Renal cortex interstitium (tissue), 11 donors: Measurements from ENCODE around the gene THRB. TPM values are rescaled to one million over a fixed set of nuclear protein-coding genes. Genes with fewer than 3 reads are reported as not detected.

Experiments used
- DNase-seq, 11 donors: peaks; one replicate each; pipeline ENCODE4 v3.0.0-alpha.2; 2013; ENCODE audit warnings: low read depth in 9 of 11, low spot score in 4 of 11; ENCODE audit errors: extremely low read depth in 1 of 11
- polyA plus RNA-seq, 3 donors: library from polyadenylated mRNA; unstranded; fragments of 120-200 nt; gene quantifications; one replicate each; pipeline ENCODE4 v1.2.1, GENCODE V29; 2013; ENCODE audit not compliant: insufficient read length in 3 of 3

Gene THRB
- polyA plus RNA-seq, 3 donors: 23.3 to 33.9 (median 26.7) TPM

DNA sequence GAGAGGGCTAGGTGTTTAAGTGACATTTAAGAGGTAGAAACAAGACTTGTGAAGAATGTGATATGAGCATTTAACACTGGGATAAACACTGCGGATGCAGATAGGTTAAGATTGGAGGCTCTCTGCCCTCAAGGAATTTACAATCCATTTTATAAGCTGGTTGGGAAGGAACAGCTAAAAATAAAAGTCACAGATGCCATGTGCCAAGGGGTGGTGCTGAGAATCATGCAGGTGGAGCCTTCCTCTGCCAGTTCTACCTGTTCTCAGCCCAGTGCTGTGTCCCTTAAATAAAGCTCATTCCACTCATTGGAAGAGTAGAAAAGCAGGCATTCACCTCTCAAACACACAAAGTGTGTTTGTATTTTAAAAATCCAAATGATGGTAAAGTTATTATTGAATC is 261.9 kb downstream of the THRB start:
- no peak for DNase-seq

DNA sequence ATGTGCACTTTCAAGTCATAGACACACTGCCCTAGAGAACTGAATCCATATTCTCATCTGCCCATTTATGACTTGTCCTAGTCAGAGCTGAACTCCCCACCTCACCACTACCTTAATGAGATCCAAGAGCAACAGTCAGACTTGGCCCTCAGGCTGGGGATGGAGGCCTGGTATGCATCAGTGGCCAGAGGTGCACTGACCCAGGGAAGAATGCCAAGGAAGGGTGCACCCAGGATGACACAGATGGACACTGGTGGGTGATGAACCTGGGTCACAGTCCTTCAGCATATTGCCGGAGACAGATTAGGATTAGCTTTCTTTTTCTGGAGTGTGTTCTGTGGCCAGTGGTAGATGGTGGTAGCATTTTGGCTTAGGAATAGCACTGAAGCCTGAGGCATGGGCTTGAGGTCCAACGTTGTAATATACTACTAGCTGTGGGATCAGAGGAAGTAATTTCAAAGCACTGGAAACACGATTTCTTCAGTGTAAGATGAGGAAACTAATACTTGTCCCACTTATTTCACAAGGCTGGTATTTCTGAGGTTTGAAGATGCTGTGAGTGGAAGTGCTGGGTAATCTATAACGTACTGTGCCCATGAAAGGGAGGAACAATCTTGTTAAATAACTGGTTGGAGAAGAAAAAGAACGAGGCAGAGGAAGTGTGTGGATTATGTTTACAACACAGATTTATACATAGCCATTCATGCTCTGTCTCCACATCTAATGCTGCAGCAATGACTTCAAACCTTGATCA is 265.0 kb downstream of the THRB start:
- DNase-seq: no peak

DNA sequence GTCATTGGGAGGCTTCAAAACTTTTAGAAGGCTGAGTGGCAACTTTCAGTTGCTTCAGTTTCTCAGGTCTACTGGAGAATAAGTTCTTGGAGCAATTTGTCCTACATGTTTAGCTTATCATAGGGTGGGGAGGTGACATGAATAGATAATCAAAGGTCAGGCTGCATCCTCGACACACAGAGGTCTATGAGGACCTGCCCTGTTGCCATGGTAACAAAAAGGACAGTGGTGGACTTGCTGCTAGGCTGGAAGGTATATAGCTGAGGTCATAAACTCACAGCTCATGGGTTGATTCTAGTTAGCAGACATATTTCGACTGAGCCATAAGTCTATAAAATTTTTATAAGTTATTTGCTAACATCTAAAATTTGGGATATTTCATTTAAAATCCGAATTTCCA is 267.0 kb downstream of the THRB start:
- no peak for DNase-seq

DNA sequence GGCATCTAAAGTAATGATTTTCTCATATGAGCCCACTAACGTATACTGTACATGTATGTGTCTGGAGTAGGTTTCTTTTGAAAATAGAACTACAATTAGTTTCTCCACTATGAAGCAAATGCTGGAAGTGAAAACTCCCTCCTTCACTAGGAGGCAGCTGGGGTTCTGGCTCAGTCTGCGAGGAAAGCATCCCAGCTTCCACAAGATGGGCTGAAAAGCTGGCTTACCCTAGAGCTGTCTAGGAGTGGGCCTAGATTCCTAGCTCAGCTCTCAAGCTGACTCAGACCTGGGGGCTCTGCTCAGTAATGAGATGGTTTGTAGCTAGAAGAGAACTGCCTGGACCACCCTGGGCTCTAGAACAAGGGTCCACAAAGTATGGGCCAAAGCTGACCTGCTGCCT is 268.3 kb downstream of the THRB start:
- no peak for DNase-seq

DNA sequence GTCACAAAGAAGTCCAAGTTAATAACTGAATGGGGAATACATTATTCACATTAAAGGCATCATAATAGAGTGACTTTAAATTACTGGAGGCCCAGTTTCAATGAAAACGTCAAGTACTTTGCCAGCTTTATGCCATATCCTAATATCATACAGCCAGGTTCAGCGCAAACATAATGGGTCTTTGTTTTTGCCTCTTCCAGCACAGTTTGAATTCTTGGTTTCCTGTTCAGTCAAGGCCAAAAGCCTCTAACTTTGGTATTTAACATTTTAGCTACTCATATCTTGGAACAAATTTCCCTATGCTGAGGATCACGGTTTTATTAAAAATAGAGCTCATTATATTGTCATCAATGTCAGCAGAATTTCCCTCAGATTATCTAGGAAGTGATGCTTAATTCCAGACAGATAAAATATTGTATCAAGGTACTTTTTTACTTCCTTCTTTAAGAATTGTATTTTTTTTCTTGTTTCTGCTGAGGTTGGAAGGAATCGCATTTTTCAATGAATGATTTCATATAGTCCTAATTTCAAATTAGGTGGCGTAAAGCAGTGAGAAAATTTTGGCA is 269.2 kb downstream of the THRB start:
- DNase-seq: no peak

DNA sequence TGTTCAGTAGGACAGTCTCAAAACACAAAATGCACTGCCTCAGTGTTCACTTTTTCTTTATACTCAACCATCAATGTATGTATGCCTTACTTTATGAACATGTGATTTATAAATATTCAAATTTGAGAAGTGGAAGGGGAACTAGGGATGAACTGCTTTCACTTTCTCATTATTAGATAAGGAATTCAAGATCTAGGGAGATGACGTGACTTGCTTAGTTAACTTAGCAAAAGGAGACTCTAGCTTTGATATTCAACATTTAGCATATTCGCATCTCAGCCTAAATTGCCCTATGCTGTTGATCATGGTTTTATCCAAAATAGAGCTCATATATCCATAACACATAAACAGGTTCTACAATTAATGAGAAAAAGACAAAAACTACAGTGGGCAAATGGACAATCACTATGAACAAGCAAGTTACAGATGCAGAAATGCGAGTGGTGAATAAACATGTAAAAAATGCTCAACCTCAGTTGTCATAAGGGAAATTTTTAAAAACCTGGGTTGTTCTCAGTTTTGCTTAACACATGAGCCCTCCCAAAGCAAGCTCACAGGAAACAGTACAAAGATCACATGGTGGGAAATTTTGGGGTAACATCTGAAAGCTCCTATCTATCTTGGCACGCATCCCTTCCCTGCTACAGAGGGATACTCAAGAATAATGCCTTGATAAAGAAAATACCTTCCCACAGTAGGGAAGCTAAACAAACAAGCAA is 269.8 kb downstream of the THRB start:
- no peak for DNase-seq

DNA sequence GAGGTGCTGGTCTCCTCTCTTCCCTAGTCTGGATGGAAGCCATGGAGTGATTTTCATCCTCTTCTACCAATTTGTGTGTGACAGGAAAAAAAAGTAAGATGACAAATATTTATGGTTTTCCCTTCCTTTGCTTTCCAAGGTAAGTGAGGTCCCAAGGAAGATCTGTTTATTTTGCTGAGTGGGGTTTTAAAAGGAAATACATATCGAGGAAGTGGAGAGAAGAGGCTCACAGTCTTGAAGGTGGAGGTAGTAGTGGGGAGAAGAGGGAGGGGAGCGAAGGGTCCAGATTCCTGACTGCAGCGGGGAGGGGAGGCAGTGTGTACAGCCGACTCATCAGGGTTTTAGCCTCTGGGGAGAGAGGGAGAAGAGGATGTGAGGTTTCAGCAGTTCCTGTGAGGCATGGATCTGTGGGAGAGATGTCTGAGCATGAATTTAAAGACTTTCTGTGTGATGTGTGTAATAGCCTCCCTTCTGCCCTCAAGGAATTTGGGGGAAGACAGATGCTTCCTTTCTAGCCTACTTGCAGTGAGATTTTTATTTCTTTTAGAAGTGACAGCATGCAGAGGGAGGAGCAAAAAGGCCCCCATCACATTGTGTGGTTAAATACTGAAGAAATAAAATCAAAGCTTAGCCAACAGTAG is 272.4 kb downstream of the THRB start:
- no peak for DNase-seq

DNA sequence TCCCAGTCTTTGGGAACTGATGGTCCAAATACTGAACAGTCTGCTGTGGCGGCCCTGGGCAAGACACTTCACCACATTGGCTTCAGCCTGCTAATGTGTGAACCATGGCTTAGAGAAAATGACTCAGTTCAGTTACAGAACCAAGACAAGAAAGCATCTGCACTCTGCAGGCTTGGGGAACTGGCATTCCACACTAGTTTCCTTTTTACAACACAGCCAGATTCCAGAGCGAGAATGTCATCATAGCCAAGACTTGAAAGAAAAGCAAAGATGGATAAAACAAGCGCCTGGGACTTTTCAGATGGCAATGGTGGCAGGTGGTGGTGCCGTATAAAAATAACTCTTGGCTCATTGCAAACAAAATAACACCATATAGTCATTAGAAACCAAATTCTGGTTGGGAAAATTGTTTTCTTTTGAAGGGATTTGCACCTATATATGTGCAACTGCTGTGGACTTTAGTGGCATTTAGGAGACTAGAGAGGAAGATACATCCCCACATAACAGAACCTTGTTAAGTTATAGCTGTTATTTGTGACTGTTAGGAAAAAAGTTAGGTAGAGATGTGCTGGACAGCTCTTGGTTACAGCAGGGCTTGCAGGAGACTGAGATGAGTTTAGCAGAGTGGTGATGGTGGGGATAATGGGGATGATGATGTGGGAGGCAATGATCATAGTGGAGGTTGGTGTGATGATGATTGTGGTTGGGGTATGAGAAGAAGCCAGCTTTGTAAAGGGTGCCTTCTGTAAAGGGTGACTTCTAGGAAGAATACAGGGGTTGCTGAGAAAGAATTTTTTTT is 273.6 kb downstream of the THRB start:
- no peak for DNase-seq

DNA sequence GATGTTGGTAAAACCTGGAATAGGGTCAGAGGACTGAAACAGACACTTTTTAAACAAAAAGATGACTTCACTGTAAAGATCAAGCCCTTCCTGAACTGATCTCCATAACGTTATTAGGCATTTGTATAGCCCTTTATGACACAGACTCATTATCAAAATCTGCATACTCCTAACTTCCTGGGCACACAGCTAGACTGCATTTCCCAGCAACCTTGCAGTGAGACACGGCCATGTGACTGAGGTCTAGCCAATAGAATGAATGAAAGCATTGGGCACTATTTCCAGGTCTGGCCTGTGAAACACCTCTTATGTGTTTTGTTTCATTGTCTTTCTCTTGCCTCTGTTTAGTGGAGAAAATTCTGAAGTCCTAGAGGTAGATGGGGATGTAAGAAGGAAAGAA is 279.1 kb downstream of the THRB start:
- no peak for DNase-seq

DNA sequence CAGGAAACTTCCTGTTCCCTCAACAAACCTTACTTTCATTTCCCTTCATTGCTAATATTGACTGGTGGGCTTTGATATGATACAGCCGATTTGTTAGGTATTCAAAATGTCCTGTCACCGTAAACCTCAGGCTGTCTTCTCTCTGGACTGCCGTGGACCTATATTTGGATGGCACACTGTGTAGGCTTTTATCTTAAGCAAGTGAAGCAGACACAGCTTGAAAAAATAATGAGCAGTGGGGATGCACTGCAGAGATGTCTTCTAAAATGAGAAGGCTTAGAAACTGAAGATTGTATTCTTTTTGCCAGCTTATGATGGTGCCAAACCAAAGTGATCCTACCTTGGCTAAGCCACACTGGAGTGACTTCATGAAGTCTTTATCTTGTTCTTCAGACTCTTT is 283.3 kb downstream of the THRB start:
- no peak for DNase-seq

DNA sequence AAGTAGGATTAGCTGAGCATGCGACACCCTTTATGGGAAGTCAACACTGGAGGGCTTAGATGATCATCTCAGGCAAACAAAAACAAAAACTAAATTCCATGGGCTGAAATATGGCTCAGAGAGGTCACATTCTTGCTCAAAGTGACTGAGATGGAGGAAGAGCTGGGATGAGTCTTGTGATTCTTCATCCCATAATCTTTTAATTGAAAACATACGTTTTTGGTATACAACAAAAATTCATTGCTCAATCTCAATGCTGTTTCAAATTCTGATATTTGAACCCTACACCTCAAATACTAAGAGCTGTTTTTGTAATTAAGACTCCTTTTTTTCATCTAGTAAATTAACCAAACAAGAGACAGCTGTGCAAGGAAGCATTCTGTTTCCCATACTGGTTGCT is 292.6 kb downstream of the THRB start:
- no peak for DNase-seq

DNA sequence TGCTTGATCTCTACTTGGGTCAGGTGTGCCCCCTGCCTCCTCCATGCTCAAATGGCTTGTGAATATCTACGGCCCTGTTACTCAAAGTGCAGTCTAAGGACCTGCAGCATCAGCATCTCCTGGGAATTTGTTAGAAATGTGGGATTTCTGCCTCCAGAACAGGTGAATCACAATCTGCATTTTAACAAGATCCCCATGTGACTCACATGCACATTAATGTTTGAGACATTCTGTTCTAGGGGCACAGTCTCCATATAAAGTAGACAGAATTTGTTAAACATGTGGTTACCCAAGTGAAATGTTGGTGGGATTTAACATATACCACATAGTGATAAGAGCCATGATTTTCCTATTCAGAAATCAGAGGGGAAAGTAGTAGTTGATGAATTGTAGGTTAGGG is 293.3 kb downstream of the THRB start:
- DNase-seq: no peak

DNA sequence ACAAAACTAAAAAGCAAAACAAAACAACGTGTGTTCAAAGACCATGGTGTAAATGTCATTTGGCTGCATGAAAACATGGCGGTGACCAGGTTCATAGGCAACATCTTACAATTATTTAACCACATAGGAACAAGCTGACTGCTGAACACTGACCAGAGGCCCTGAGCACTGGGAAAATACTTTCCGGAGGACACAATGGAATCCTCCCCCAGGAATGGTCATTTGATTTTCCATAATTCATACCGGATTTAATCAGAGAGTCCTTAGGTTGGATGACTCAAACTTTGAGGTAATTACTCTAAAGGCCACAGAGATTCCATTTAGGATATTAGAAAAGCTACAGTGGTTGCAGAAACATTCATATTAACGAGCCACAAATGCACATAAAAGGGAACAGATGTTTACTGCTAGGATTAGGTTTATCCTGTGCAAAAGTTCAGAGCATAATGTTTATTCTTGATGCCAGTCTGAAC is 294.8 kb downstream of the THRB start:
- DNase-seq: no peak

DNA sequence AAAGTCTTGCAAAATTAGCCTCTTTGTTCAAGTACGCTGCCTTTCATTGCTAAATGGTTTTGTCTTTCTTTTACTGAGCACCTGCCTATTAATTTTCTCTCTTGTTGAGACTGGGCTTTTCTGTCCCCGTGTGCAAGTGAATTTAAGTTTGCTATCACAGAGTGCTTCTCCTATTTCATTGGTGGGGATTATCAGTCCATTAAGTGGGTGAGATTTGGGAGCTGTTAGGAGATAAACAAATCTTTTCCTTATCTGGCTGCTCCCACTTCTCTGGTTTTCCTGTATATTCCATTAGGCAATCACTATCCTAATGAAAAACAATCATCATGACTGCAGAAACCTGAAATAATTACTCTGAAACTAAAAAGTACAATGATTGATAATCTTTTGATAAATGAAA is 295.4 kb downstream of the THRB start:
- no peak for DNase-seq

DNA sequence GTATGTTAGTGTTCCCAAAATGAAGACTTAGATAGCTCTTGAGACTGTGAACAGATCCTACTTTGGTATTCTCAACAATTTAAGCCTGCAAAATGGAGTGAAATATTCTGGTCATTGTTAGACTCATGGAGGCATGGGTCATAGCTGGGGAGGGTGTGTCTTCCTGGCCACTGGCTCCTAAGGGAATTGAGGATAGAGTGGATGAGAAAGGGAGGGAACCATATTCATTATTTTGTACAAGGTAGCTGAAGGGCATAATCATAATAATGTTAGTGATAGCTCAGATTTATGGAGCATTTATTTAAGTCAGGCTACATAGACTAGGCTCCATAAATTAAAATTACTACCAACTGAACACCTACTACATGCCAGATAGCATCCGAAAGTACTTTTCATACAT is 295.9 kb downstream of the THRB start:
- DNase-seq: no peak

DNA sequence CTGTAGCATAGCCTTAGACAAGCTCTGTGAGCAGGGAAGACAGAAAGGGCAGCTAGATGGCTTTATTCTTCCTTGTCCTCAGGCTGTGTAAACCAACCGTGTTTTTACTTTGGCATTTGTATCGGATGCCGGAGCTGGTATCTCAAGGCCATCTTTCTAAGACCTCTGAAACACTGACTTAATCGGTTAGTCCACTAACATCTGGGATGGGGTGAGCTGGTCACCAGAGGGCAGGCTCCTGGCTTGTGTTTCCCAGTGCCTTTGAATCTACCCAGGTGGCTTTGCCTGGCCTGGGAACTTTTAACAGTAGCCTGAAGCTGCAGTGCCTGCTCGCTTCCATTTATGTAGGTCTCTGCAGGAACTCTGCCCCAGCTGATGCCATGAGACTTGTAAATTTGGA is 296.8 kb downstream of the THRB start:
- no peak for DNase-seq

DNA sequence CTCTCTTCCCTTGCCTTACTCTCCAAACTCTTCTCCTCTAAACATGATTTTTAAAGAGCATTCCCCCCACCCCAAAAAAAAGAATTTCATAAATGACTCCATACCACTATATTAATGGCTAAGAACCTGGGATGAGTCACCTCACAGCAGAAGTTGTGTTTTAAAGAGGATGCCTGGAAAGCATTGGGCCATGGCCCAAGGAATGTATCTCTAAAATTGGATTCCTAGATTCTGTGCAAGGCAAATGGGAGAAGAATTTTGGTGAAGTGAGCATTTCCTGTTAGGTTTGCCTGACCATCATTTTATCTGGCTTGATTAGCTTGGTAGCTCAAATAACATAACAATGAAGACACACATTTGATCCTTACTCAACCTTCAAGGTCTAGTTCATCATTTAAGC is 298.1 kb downstream of the THRB start:
- DNase-seq: no peak

DNA sequence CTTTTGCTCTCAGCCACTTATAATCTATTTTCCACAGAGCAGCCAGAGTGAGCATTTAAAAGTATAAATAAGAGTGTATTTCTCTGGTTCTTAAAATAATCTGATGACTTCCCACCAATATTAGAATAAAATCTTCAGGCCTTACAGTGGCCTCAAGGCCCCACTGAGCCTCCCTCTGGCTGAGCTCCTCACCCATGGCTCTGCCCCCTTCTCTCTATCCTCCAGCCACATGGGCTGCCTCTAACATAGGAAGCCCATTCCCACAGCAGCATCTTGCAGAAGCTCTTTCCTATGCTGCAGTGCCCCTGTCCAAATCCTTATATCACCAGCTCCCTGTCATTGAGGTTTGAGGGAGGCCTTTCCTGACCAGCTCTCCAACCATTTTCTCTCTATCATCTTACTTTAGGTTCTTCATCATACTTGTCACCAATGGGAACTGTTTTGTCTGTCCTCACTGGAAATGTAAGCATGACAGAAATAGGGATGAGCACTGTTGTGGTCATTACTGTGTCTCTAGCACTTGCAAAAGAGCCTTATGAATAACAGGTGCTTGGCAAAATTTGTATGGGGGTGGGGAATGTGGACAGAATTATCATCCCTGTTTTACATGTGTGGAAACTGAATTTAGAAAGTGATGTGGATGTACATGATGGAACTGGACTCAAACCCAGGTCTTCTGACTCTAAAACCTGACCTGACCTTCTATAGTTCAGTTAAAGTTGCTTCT is 299.0 kb downstream of the THRB start:
- no peak for DNase-seq
